GM19099 (cell line): ENCODE results near the gene CACNA1D.

Source experiments
- POLR2A ChIP-seq: IDR thresholded peaks from 3 replicates; pipeline ENCODE4 v1.6.1; 2011; ENCODE audit warnings: low read depth; ENCODE audit not compliant: insufficient read length; ENCODE audit errors: extremely low read depth

CACNA1D gene

DNA sequence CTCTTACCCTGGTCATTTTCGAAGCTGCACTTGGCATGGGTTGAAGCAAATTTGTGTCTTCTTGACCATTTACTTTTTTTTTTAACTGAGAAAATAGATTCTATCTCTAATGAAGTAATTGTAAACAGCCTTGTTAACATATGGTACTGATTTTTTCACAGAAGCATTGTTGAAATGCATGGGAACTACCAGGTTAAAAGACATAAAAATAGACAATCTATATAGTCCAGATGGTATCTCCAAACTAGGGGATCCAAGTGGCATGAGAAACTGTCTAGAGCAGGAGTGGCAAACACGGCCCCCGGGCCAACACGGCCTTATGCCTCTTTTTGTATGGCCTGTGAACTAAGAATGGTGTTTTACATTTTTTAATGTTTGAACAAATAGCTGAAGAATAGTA is 41.9 kb downstream of the CACNA1D start:
- TF ChIP-seq POLR2A = no peak

DNA sequence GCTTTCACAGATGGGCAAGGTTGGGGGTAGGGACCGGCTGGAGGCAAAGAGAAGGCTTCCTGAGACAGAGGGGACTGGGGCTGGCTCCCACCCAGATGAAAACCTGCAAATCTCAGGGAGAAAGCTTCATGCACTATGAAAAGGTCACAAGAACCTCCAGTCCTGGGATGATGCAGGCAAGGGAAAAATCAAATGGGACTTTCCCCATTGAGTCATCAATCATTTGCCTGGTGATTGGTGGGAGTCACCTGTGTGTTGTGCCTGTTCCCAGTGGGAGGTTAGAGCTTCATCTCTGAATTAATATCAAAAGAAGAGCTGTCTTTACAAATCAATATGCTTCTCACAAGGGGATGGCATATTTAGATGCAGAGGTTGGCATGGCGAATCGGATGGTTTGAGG is 49.9 kb downstream of the CACNA1D start:
- no peak for TF ChIP-seq POLR2A

DNA sequence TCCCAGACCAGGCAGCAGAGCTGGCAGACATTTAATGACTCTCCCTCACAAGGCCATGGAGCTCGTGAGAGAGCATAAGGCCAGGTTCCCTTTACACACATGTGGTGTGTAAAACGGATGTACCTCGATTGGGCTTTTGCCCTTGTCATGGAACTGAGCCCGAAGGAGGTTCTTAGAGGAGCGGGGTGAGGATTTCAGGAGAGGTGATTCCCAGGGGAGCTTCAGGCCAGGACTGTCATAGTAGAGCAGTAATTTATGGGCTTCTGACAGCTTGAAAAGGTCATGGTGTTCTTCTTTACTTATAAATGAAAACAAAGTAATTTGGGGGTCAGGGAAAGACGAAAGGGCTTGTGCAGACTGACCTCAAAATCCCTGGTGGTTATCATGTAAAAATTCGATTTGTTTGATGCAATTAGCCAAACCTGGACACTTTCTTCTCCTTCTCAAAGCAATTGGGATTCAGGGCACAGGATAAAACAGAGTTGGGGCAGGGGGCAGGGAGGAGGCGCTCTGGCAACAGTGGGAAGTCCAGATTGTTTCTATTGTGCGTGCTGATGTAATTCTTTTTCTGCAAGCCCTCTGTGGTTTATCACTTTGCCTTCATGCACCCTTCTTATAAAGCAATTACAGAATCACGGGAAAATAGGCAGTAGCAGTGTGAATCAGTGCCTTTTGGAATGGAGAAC is 51.0 kb downstream of the CACNA1D start:
- TF ChIP-seq POLR2A = no peak

DNA sequence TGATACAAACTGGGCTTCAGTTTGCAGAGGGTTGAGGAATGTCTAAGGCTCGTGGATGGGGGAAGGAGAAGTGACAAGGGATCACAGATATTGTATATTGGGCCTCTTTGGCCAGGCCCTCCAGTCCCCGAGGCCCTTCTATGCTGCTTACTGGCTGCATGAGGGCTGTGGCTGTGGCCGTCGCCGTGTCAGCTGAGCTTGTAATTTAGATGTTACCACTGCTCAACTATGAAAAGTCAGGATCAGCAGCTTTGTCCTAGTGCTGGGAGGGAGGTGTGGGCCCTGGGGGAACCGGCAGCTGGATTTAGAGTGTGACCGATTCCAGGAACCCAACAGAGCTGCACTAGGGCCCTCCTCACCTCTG is 51.6 kb downstream of the CACNA1D start:
- no peak for TF ChIP-seq POLR2A

DNA sequence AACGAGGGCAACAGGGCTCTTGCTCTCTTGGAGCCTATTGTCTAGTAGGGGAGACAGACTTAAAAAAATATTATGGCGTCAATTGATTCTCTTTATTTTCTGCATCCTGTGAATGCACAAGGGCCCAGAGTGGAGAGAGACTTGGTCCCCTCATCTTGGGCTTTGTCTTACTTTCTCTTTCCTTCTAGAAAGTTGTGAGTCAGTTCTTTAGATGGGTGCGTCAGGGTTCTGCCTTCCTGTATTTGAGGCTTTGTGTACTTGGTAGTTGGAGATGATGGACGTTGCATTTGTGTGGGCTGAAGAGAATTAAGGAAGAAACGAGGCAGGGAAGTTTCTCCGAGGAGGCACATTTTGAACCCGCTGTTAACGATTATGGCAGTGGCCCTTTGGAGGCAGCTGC is 52.9 kb downstream of the CACNA1D start:
- no peak for TF ChIP-seq POLR2A

DNA sequence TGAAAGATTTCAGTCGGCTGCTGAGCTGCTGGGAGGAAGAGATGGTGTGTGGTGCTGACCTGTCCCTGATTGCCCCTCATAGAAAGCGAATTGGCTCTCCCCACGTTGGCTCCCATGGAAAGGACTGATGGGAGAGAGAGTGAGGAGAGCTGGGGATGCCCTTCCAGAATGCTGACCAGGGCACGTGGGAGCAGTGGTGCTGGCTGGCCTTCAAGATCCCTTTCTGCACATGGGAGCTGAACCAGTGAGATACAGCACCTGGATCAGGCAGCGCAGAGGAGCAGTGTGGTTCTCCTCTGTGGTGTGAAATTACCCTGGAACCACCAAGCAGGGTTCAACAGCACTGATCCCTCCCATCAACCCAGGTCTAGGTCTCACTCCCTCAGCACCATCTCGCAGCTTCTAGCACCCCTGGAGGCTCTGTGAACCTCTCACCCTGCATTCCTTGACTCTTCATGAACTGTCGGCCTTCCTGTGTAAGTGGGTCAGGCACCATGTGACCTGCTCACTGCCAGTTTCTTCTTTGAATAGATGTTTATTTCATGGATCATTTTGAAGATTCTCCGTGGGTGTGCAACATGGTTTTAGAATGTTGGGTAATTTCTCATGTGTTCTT is 55.7 kb downstream of the CACNA1D start:
- no peak for TF ChIP-seq POLR2A

DNA sequence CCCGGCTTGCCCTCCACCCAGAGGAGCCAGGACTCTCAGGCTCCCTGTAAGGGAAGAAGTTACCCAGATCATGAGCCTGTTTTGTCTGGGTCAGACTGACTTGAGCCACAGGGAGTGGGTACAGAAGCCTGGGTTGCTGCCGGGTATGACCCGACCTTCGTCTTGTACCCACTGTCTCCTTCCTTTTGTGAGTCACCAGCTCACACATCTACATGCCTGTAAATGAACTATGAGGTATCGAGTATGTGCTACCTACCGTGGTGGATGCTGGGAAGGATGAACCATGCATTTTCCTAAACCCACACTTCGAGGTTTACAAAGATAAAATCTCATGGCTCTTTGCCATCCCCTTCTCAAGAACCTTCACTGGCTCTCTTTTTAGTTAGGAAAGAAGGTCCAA is 56.9 kb downstream of the CACNA1D start:
- no peak for TF ChIP-seq POLR2A

DNA sequence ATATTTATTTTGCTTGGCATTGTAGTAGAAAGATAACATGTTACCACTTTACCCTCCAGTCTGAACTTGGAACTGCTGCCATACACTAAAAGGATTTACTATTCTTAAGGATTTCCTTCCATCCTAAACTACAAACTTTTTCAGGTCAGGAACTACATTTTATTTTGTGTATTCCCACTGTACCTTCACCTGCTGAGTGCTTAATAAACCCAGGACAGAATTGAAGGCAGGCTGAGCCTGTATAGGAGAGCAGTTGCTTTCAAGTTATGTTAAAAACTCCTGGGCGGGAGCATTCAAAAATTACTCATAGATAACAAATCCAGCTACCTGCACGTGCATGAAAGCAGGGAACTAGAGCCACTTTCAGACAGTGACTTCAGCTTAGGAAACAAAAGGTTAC is 58.3 kb downstream of the CACNA1D start:
- no peak for TF ChIP-seq POLR2A

DNA sequence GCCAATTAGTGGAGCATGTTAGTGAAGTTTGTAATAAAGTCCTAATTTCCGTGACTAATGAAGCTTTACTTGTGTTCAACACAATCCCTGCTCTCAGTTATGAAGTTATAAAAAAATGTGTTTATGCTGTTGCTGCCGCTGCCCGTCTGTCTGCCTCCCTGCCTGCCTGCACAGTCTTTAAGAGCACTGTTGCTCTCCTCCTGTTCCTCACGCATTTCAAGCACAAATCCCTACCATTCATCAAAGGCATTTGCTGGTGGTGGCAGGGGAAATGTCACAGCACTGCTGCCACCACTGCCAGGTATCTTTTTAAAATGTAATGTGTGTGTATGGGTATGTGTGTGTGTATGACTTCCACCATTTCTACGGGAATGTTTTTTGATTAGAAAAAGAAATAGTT is 58.8 kb downstream of the CACNA1D start:
- no peak for TF ChIP-seq POLR2A

DNA sequence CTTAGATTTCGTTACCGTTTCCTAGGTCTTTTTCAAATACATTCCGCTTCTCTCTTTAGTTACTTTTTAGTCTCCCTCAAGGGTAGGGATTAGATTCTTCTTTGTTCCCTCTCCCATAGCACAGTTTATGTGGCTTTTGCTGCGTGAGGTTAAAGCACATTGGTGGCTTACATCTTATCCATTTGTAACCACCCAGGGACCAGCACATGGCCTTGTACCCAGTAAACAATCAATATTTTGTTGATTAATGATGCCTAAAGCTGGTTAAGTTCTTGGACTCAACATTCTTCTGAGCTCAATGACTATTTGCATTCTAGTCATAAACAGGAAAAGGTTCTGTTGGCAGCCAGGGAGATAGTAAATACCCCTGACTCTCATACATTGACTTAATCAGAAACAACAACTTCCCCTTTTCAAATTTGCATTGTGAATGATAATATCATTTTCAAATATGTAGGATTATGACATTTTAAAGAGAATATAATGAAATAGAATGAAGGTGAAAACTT is 60.2 kb downstream of the CACNA1D start:
- no peak for TF ChIP-seq POLR2A

DNA sequence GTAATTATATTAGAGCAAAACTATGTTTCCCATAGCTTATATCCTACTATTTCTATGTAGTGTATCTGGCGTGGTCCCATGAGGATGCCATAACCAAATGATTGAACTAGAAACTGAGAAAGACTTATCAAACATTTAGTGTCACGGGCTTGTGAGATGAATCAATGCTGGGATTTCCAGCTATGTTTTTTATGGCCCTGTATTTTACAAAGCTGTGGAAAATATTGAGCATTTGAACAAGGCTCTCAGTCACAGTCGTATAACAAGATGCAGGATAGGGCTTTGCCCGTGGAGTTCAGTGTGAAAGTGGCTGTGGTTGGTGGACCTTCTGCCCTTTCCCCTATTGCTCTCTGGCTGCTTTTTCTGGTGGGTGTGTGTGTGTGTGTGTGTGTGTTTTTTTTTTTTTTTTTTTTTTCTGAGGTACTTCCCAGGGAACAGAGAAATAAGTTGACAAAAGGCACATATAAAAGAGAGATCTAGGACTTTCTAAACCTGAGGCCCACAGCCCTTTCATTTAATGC is 60.7 kb downstream of the CACNA1D start:
- no peak for TF ChIP-seq POLR2A

DNA sequence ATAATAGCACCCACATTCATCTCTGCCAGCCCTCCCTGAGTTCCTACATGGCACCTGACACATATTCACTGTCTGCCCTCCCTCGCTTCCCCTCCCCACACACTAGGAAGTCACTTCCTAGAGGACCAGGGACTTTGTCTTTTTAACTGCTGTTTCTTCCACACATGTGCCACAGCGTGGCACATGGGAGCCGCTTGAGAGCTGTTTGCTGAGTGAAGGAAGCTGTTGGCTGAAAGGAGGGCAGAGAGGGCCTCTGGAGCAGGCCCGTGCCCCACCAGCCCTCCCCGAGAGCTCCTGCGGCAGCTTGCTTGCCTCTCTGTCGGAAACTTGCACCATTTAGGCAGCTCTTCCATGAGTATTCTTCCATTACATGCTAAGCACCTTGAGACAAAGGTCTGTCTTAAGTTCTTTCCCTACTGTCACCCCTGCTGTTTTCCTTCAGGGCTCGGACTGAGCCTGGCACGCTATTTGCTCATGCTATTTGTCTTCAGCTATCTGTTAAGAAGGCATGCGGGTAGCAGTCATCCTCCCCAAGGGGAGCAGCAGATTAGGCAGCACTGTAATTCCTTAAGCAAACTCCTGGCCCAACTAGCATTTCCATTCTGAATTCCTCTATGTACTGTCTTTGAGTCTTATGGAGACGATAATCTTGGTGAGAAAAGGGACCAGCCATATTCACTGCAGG is 72.2 kb downstream of the CACNA1D start:
- no peak for TF ChIP-seq POLR2A

DNA sequence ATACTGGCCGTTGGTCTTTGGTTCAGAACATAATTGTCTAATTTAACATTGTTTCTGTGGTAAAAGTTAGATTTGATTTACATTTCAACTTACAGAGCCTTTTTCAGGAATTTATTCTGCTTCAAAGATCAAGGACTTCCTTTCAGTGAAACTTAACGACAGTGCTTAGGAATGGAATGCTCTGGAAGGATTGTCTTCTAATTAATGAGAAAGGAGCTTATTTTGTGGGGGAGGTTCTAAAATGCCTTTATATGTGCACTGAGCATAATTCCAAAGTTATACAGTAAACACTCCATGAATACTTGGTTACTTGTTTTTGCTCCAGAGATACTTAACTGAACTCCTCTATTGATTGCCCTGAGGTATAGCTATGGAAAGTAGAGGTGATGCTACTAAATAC is 75.7 kb downstream of the CACNA1D start:
- no peak for TF ChIP-seq POLR2A

DNA sequence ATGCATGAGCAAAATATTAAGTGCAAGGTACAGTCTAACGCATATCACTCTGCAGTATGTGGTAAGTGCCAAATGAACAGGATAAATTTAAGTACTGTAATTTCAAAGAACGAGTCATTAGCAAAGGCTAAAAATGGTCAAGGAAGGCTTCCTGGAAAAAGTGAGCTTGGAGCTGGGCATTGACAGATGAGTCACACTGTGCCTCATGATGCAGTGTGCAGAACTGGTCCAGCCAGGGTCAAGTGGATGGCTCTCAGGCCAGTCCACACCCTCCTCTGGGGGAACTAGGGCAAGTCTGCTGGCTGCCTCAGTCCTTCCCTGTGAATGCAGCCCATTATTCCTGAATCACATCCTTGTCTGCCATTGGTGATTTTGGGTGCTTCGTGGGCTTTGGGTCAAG is 76.3 kb downstream of the CACNA1D start:
- no peak for TF ChIP-seq POLR2A

DNA sequence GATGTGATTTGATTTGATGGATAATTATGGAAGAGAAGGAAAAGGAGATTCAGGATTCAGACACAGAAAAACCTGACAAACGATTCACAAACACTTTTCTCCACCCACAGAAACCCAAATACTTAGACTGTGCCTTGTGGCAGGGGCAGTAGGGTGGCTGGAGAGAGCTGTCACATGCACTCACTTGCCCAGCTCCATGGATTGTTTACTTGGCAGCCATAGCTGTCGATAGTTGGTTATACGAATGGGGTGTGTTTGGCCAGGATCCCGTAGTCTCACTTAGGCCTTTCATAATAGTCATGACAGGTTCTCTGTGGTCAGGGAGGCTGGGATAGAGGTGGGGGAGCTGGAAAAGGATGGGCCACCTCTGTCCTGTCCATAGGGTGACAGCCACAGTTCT is 76.9 kb downstream of the CACNA1D start:
- TF ChIP-seq POLR2A = no peak

DNA sequence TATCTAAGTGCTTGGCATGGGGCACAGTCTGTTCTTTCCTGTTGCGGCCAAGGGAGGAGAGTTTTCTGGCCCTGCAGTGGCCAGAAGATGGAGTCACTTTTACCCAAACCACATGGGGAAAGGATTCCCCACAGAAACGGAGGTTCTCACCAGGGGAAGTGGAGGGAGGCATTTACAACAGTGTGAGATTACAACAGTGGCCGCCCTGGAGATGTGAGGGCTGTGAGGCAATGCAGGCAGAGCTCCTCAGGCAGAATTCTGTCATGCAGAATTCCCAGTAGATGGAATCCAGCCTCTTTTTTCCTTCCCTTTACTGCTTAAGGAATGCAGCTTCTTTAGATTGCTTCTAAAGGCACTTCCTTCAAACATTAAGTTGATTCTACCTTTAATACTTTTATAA is 83.1 kb downstream of the CACNA1D start:
- no peak for TF ChIP-seq POLR2A

DNA sequence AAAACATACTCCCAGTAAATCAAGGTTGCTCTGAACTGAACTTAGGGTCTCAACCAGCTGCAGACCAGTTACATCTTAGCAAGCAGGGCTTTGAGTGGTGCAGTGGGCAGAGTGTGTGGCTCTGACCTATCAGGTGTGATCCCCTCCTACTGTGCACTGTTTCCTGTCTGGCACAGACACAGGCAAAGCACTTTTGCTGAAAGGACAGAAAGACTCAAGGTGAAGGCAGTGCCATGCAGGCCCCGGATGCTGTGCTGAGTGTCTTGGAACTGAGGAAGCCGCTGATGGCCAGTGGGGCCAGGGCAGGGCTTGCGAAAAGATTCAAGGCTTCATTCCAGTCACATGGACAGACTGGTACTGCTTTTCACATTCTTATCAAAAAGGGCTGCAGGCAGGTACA is 85.2 kb downstream of the CACNA1D start:
- no peak for TF ChIP-seq POLR2A

DNA sequence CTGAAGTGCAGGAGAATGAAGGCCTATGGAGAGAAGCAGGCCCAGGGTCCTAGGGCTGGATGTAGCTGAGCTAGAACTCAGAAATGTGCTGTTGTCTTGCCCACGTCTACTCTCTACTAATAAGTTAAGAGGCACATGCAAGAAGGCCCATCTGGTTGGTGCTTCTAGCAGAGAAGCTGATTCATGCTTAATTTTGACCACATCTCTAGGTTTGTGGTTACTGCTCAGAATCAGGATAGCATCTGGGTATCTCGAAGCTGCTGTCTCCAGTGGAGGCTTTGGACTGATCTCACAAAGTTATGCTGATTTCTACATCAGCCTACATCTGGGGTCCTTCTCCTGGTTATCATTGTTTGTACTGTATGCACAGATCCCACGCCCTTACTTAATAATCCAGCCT is 87.3 kb downstream of the CACNA1D start:
- TF ChIP-seq POLR2A = no peak
